ENCODE data around the gene C12orf57. TPM values are rescaled to one million over a fixed set of nuclear protein-coding genes. Genes with fewer than 3 reads are reported as not detected.

The C12orf57 gene
- total and polyA plus RNA-seq, 9 of the 15 experiments (the other 6 are each of a cell fraction or from before 2014, with no cell fraction given) = 26.7 to 191 (median 107) TPM

DNA sequence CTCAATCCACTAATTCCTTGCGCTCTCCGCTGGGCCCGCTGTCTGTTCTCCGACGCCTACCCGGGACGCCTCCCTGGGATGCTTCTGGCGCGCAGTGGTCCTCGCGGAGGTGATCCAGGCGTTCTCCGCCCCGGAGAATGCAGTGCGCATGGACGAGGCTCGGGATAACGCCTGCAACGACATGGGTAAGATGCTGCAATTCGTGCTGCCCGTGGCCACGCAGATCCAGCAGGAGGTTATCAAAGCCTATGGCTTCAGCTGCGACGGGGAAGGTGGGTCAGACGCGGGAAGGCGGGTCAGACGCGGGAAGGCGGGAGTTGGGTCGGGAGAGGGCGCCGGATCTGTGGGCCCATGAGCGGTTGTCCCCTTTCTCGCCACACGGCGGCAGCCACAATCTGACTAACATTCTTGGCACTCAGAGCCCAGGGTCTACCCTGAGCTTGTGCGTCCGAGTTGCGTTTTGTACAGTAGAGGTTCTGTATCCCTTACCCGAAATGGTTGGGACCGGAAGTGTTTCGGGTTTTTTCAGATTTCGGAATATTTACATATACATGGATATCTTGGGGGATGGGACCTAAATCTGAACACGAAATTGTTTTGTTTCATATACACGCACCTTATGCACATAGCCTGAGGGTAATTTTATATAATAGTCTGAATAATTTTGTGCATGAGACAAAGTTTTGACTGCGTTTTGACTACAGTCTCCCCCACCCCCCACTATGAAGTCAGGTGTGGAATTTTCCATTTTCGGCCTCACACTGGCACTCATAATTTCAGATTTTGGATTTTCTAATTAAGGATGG lies 762 bp downstream of the C12orf57 start (continued):
- no peak for TF ChIP-seq CBX3 (IDR thresholded peaks at IDR 0.05; ENCODE audit: borderline replicate concordance in 1 of 2, low read length in 2 of 2)
- TF ChIP-seq ZNF23 (CRISPR knock-in tag; IDR thresholded peaks at IDR 0.05) = no peak
- no peak for TF ChIP-seq POLR3G (IDR thresholded peaks at IDR 0.05; ENCODE audit: extremely low read depth, insufficient read length, insufficient replicate concordance)
- no peak for TF ChIP-seq ZNF175 (CRISPR knock-in tag; IDR thresholded peaks at IDR 0.05; ENCODE audit: low read depth)
- TF ChIP-seq ZZZ3 (IDR thresholded peaks at IDR 0.05) = no peak
- TF ChIP-seq, protein P1, sequence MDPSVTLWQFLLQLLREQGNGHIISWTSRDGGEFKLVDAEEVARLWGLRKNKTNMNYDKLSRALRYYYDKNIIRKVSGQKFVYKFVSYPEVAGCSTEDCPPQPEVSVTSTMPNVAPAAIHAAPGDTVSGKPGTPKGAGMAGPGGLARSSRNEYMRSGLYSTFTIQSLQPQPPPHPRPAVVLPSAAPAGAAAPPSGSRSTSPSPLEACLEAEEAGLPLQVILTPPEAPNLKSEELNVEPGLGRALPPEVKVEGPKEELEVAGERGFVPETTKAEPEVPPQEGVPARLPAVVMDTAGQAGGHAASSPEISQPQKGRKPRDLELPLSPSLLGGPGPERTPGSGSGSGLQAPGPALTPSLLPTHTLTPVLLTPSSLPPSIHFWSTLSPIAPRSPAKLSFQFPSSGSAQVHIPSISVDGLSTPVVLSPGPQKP (CRISPR knock-in tag; IDR thresholded peaks at IDR 0.05) = no peak
- TF ChIP-seq XRCC5 (IDR thresholded peaks at IDR 0.05; ENCODE audit: low read depth, low read length) = peak; percentile 54; the same call in 1 of the 2 replicates
- TF ChIP-seq ZNF778 (CRISPR knock-in tag; IDR thresholded peaks at IDR 0.05) = no peak
- TF ChIP-seq, protein P2, sequence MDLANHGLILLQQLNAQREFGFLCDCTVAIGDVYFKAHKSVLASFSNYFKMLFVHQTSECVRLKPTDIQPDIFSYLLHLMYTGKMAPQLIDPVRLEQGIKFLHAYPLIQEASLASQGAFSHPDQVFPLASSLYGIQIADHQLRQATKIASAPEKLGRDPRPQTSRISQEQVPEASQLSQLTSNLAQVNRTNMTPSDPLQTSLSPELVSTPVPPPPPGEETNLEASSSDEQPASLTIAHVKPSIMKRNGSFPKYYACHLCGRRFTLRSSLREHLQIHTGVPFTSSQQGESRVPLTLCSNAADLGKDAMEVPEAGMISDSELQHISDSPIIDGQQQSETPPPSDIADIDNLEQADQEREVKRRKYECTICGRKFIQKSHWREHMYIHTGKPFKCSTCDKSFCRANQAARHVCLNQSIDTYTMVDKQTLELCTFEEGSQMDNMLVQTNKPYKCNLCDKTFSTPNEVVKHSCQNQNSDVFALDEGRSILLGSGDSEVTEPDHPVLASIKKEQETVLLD (IDR thresholded peaks at IDR 0.05) = no peak
- TF ChIP-seq EHMT2 (IDR thresholded peaks at IDR 0.05) = no peak
- no peak for TF ChIP-seq TAF7 (tag; IDR thresholded peaks at IDR 0.05)
- TF ChIP-seq HDAC8 (tag; IDR thresholded peaks at IDR 0.05) = no peak
- TF ChIP-seq MAZ (CRISPR knock-in tag; conservative IDR thresholded peaks at IDR 0.05 in 1 of 2, IDR thresholded peaks at IDR 0.05 in 1 of 2) = peak in 1 of 2 experiments; percentile 71; a peak in 1 of 4 replicates
- TF ChIP-seq, protein P3, sequence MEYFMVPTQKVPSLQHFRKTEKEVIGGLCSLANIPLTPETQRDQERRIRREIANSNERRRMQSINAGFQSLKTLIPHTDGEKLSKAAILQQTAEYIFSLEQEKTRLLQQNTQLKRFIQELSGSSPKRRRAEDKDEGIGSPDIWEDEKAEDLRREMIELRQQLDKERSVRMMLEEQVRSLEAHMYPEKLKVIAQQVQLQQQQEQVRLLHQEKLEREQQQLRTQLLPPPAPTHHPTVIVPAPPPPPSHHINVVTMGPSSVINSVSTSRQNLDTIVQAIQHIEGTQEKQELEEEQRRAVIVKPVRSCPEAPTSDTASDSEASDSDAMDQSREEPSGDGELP (CRISPR knock-in tag; IDR thresholded peaks at IDR 0.05; ENCODE audit: borderline replicate concordance) = peak; percentile 79
- TF ChIP-seq, protein P4, sequence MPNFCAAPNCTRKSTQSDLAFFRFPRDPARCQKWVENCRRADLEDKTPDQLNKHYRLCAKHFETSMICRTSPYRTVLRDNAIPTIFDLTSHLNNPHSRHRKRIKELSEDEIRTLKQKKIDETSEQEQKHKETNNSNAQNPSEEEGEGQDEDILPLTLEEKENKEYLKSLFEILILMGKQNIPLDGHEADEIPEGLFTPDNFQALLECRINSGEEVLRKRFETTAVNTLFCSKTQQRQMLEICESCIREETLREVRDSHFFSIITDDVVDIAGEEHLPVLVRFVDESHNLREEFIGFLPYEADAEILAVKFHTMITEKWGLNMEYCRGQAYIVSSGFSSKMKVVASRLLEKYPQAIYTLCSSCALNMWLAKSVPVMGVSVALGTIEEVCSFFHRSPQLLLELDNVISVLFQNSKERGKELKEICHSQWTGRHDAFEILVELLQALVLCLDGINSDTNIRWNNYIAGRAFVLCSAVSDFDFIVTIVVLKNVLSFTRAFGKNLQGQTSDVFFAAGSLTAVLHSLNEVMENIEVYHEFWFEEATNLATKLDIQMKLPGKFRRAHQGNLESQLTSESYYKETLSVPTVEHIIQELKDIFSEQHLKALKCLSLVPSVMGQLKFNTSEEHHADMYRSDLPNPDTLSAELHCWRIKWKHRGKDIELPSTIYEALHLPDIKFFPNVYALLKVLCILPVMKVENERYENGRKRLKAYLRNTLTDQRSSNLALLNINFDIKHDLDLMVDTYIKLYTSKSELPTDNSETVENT (CRISPR knock-in tag; IDR thresholded peaks at IDR 0.05) = no peak
- TF ChIP-seq, protein P5, sequence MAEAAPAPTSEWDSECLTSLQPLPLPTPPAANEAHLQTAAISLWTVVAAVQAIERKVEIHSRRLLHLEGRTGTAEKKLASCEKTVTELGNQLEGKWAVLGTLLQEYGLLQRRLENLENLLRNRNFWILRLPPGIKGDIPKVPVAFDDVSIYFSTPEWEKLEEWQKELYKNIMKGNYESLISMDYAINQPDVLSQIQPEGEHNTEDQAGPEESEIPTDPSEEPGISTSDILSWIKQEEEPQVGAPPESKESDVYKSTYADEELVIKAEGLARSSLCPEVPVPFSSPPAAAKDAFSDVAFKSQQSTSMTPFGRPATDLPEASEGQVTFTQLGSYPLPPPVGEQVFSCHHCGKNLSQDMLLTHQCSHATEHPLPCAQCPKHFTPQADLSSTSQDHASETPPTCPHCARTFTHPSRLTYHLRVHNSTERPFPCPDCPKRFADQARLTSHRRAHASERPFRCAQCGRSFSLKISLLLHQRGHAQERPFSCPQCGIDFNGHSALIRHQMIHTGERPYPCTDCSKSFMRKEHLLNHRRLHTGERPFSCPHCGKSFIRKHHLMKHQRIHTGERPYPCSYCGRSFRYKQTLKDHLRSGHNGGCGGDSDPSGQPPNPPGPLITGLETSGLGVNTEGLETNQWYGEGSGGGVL (CRISPR knock-in tag; IDR thresholded peaks at IDR 0.05) = no peak
- TF ChIP-seq CBX8 (IDR thresholded peaks at IDR 0.05; ENCODE audit: borderline replicate concordance, extremely low read depth, low read depth, low read length, poor library complexity, severe bottlenecking) = no peak
- TF ChIP-seq SMAD2 (IDR thresholded peaks at IDR 0.05; ENCODE audit: low read depth, low read length) = no peak
